ENCODE measurements around the gene VPS52.

The VPS52 gene

DNA sequence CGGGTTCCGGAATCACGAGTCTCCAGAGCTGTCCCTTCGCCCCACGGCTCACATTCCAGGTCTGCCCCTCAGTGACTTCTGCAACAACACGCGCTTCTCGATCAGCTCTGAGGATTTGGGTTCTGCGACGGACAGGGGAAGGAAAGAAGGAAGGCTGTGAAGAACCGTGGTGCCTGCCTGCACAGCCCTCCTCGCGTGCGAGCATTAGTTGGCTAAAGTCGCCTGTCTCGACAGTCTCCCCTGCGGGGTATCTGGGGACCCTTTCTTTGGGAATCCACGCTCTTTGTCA, 23.1 kb downstream of the VPS52 start (continued):
- TF ChIP-seq ZNF366 (tag by site-specific recombination; conservative IDR thresholded peaks at IDR 0.05), result peak; percentile 56; the same call in 1 of the 2 replicates
- no peak for TF ChIP-seq REPIN1 (tag by site-specific recombination; IDR thresholded peaks at IDR 0.05; ENCODE audit: low read depth)
- no peak for TF ChIP-seq ZNF791 (tag by site-specific recombination; IDR thresholded peaks at IDR 0.05)
- TF ChIP-seq ZNF707 (tag by site-specific recombination; IDR thresholded peaks at IDR 0.05), result no peak
- no peak for TF ChIP-seq GLIS1 (tag by site-specific recombination; IDR thresholded peaks at IDR 0.05)
- TF ChIP-seq ZFP69B (tag by site-specific recombination; IDR thresholded peaks at IDR 0.05), result no peak
- TF ChIP-seq KLF8 (tag by site-specific recombination; IDR thresholded peaks at IDR 0.05), result 0 out of 2 replicates have a peak, but pooled peaks have one; percentile 3
- no peak for TF ChIP-seq TCF7L2 (IDR thresholded peaks at IDR 0.05; ENCODE audit: borderline replicate concordance, low read depth, low read length)
- TF ChIP-seq ZNF610 (tag by site-specific recombination; IDR thresholded peaks at IDR 0.05; ENCODE audit: borderline replicate concordance), result no peak
- no peak for TF ChIP-seq ZNF510 (tag by site-specific recombination; IDR thresholded peaks at IDR 0.05; ENCODE audit: insufficient replicate concordance)
- TF ChIP-seq ZNF248 (tag by site-specific recombination; IDR thresholded peaks at IDR 0.05), result no peak
- no peak for TF ChIP-seq ZSCAN23 (tag by site-specific recombination; IDR thresholded peaks at IDR 0.05)
- TF ChIP-seq, protein P1, sequence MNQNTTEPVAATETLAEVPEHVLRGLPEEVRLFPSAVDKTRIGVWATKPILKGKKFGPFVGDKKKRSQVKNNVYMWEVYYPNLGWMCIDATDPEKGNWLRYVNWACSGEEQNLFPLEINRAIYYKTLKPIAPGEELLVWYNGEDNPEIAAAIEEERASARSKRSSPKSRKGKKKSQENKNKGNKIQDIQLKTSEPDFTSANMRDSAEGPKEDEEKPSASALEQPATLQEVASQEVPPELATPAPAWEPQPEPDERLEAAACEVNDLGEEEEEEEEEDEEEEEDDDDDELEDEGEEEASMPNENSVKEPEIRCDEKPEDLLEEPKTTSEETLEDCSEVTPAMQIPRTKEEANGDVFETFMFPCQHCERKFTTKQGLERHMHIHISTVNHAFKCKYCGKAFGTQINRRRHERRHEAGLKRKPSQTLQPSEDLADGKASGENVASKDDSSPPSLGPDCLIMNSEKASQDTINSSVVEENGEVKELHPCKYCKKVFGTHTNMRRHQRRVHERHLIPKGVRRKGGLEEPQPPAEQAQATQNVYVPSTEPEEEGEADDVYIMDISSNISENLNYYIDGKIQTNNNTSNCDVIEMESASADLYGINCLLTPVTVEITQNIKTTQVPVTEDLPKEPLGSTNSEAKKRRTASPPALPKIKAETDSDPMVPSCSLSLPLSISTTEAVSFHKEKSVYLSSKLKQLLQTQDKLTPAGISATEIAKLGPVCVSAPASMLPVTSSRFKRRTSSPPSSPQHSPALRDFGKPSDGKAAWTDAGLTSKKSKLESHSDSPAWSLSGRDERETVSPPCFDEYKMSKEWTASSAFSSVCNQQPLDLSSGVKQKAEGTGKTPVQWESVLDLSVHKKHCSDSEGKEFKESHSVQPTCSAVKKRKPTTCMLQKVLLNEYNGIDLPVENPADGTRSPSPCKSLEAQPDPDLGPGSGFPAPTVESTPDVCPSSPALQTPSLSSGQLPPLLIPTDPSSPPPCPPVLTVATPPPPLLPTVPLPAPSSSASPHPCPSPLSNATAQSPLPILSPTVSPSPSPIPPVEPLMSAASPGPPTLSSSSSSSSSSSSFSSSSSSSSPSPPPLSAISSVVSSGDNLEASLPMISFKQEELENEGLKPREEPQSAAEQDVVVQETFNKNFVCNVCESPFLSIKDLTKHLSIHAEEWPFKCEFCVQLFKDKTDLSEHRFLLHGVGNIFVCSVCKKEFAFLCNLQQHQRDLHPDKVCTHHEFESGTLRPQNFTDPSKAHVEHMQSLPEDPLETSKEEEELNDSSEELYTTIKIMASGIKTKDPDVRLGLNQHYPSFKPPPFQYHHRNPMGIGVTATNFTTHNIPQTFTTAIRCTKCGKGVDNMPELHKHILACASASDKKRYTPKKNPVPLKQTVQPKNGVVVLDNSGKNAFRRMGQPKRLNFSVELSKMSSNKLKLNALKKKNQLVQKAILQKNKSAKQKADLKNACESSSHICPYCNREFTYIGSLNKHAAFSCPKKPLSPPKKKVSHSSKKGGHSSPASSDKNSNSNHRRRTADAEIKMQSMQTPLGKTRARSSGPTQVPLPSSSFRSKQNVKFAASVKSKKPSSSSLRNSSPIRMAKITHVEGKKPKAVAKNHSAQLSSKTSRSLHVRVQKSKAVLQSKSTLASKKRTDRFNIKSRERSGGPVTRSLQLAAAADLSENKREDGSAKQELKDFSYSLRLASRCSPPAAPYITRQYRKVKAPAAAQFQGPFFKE (tag by site-specific recombination; IDR thresholded peaks at IDR 0.05; ENCODE audit: borderline replicate concordance), result no peak
- TF ChIP-seq PBX3 (CRISPR knock-in tag; IDR thresholded peaks at IDR 0.05), result no peak
- no peak for TF ChIP-seq ZNF311 (tag by site-specific recombination; IDR thresholded peaks at IDR 0.05; ENCODE audit: borderline replicate concordance)
- TF ChIP-seq ZNF184 (tag by site-specific recombination; IDR thresholded peaks at IDR 0.05), result no peak
- TF ChIP-seq ZNF23 (tag by site-specific recombination; IDR thresholded peaks at IDR 0.05; ENCODE audit: borderline replicate concordance), result no peak

- peak overlapping the region; percentile 88 for H3K27ac ChIP-seq (ENCODE audit: extremely low read depth, low read depth, low read length)
- POLR2A ChIA-PET, result interaction anchor here (0.5 to 4.8 kb wide), 22 partner anchors 12 to 277 kb away, joined by 3 to 65 read pairs (median 8); partner anchors contain the start of genes B3GALT4, HSD17B8, PFDN6 and RGL2
- H3K4me3 ChIP-seq (ENCODE audit: low read depth, low read length), result peak overlapping the region; percentile 34
- no peak for TF ChIP-seq ZNF473 (tag by site-specific recombination; IDR thresholded peaks at IDR 0.05)
- no peak for TF ChIP-seq ZNF202 (tag by site-specific recombination; IDR thresholded peaks at IDR 0.05; ENCODE audit: borderline replicate concordance)
- no peak for TF ChIP-seq ZNF248 (tag by site-specific recombination; IDR thresholded peaks at IDR 0.05)
- TF ChIP-seq ZNF701 (tag by site-specific recombination; IDR thresholded peaks at IDR 0.05), result no peak
- no peak for TF ChIP-seq ZNF510 (tag by site-specific recombination; IDR thresholded peaks at IDR 0.05; ENCODE audit: insufficient replicate concordance)
- TF ChIP-seq ZNF184 (tag by site-specific recombination; IDR thresholded peaks at IDR 0.05), result no peak
- TF ChIP-seq ZBTB8A (tag by site-specific recombination; IDR thresholded peaks at IDR 0.05), result no peak
- TF ChIP-seq, protein P2, sequence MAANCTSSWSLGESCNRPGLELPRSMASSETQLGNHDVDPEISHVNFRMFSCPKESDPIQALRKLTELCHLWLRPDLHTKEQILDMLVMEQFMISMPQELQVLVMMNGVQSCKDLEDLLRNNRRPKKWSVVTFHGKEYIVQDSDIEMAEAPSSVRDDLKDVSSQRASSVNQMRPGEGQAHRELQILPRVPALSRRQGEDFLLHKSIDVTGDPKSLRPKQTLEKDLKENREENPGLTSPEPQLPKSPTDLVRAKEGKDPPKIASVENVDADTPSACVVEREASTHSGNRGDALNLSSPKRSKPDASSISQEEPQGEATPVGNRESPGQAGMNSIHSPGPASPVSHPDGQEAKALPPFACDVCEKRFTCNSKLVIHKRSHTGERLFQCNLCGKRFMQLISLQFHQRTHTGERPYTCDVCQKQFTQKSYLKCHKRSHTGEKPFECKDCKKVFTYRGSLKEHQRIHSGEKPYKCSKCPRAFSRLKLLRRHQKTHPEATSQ (tag by site-specific recombination; IDR thresholded peaks at IDR 0.05), result no peak
- TF ChIP-seq, protein P3, sequence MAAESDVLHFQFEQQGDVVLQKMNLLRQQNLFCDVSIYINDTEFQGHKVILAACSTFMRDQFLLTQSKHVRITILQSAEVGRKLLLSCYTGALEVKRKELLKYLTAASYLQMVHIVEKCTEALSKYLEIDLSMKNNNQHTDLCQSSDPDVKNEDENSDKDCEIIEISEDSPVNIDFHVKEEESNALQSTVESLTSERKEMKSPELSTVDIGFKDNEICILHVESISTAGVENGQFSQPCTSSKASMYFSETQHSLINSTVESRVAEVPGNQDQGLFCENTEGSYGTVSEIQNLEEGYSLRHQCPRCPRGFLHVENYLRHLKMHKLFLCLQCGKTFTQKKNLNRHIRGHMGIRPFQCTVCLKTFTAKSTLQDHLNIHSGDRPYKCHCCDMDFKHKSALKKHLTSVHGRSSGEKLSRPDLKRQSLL (tag by site-specific recombination; IDR thresholded peaks at IDR 0.05), result no peak
- no peak for TF ChIP-seq ZNF292 (tag by site-specific recombination; IDR thresholded peaks at IDR 0.05; ENCODE audit: borderline replicate concordance, low read depth)
- TF ChIP-seq ZNF114 (tag by site-specific recombination; IDR thresholded peaks at IDR 0.05), result no peak
- TF ChIP-seq ZNF530 (tag by site-specific recombination; IDR thresholded peaks at IDR 0.05; ENCODE audit: low read depth), result no peak
- no peak for TF ChIP-seq FEZF1 (tag by site-specific recombination; IDR thresholded peaks at IDR 0.05)
- TF ChIP-seq ZNF423 (tag by site-specific recombination; IDR thresholded peaks at IDR 0.05), result no peak
- TF ChIP-seq ZNF311 (tag by site-specific recombination; IDR thresholded peaks at IDR 0.05; ENCODE audit: borderline replicate concordance), result no peak
These were observed 23.6 kb downstream of the VPS52 start for GRCh38 chr6:33247977-33248642.

More at GRCh38 chr6:33247977-33248642, 23.6 kb downstream of the VPS52 start:
- Histone ChIP-seq H3K4me1 (ENCODE audit: control insufficient read depth, insufficient read depth, low read length) (peaks cover 12% of the 10 kb centered on the region), H3K36me3 (ENCODE audit: control insufficient read depth in 2 of 2, insufficient read depth in 1 of 2, low read length in 2 of 2) (peaks cover 14 to 20% of the 10 kb centered on the region in 2 experiments; a peak in 2 of 3 replicates), H3K9me3 (ENCODE audit: control insufficient read depth, insufficient read depth, low read depth, low read length) (no peaks in the 10 kb centered on the region)
- CTCF ChIA-PET, result interaction anchor here (0.5 to 6.1 kb wide), 60 partner anchors 9 to 801 kb away, joined by 3 to 76 read pairs (median 6); partner anchors contain the start of genes HSD17B8 and RING1
